ENCODE measurements around the gene AGBL4. TPM values are rescaled to one million over a fixed set of nuclear protein-coding genes. Genes with fewer than 3 reads are reported as not detected.

The AGBL4 gene
- total RNA-seq, 1 donor from 2014 or later = under 0.01 TPM

DNA sequence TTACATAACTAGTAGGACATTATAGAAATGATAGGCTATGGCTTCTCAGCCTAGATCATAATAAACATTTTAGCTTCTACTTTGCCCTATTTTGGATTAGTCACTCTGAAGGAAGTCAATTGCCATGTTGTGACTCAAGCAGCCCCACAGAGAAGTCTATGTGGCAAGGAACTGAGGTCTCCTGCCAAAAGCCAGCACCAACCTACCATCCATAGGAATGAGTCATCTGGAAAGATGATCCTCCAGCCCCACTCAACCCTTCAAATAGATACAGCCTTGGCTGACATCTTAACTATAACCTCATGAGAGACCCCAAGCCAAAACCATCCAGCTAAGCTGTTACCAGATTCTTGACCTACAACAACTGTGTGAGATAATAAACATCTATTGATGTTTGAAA is 1170.7 kb downstream of the AGBL4 start:
- H3K9ac ChIP-seq (ENCODE audit: low read depth in 1 of 3, low read length in 3 of 3) = no peak overlapping the region
- no peaks in the 10 kb centered on the region for H3K9me3 ChIP-seq (ENCODE audit: control insufficient read depth in 3 of 3, low read length in 3 of 3)
- no peak overlapping the region for H3K27ac ChIP-seq (ENCODE audit: low read depth, low read length)
- no peaks in the 10 kb centered on the region for H3K36me3 ChIP-seq (ENCODE audit: control insufficient read depth in 3 of 3, insufficient read depth in 3 of 3, low read length in 3 of 3)
- H3K4me1 ChIP-seq (ENCODE audit: control insufficient read depth in 3 of 3, insufficient read depth in 3 of 3, low read length in 3 of 3) = no peaks in the 10 kb centered on the region
- H3K4me3 ChIP-seq (ENCODE audit: low read length in 3 of 3) = no peak overlapping the region
- no peaks in the 10 kb centered on the region for H3K27me3 ChIP-seq (ENCODE audit: control insufficient read depth in 3 of 3, insufficient read depth in 3 of 3, low read length in 3 of 3)

DNA sequence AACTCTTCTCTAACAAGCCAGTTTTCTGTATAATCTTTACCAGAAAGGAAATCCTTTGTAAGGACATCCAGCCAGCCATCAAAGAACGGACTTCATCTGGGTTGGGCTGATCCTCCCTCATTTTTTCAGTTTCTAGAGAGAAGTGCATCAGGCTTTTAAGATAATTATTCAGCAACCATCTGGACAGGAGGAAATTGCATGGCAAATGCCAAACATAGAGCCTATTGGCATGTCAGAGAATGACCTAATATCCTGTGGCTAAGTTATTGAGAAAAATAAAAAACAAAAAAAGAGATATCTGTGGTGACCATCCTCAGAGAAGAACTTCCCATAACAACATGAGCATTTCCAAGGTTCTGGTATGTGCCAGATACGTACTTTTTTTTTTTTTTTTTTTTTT is 1172.1 kb downstream of the AGBL4 start:
- Histone ChIP-seq H3K27me3 (ENCODE audit: control insufficient read depth in 3 of 3, insufficient read depth in 3 of 3, low read length in 3 of 3) (no peaks in the 10 kb centered on the region), H3K36me3 (ENCODE audit: control insufficient read depth in 3 of 3, insufficient read depth in 3 of 3, low read length in 3 of 3) (no peaks in the 10 kb centered on the region), H3K9ac (ENCODE audit: low read depth in 1 of 3, low read length in 3 of 3) (no peak overlapping the region), H3K4me3 (ENCODE audit: low read length in 3 of 3) (no peak overlapping the region), H3K9me3 (ENCODE audit: control insufficient read depth in 3 of 3, low read length in 3 of 3) (no peaks in the 10 kb centered on the region), H3K27ac (ENCODE audit: low read depth, low read length) (no peak overlapping the region), H3K4me1 (ENCODE audit: control insufficient read depth in 3 of 3, insufficient read depth in 3 of 3, low read length in 3 of 3) (no peaks in the 10 kb centered on the region)

DNA sequence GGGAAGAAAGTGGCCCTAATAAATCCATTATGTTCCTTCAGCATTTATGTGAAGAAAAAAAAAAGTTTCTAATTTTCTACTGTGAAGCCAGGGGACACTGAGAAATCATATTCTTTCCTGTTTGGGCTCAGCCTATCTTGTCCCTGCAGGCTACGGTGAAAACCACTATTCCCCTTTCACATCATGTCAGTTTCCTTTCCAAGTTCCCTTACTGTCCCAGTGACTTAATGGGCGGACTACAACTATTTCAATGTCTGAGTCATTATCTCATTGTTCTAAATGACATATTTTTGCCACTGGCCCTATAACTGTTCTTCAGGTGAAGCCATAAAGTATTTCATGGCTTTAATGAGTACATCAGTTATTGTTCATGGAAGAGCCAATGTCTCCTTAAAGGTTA is 1175.7 kb downstream of the AGBL4 start:
- no peaks in the 10 kb centered on the region for H3K27me3 ChIP-seq (ENCODE audit: control insufficient read depth in 3 of 3, insufficient read depth in 3 of 3, low read length in 3 of 3)
- no peak overlapping the region for H3K27ac ChIP-seq (ENCODE audit: low read depth, low read length)
- no peaks in the 10 kb centered on the region for H3K4me1 ChIP-seq (ENCODE audit: control insufficient read depth in 3 of 3, insufficient read depth in 3 of 3, low read length in 3 of 3)
- H3K9me3 ChIP-seq (ENCODE audit: control insufficient read depth in 3 of 3, low read length in 3 of 3) = no peaks in the 10 kb centered on the region
- H3K36me3 ChIP-seq (ENCODE audit: control insufficient read depth in 3 of 3, insufficient read depth in 3 of 3, low read length in 3 of 3) = no peaks in the 10 kb centered on the region
- H3K9ac ChIP-seq (ENCODE audit: low read depth in 1 of 3, low read length in 3 of 3) = no peak overlapping the region
- H3K4me3 ChIP-seq (ENCODE audit: low read length in 3 of 3) = no peak overlapping the region

- Histone ChIP-seq H3K27me3 (ENCODE audit: control insufficient read depth in 3 of 3, insufficient read depth in 3 of 3, low read length in 3 of 3) (no peaks in the 10 kb centered on the region), H3K27ac (ENCODE audit: low read depth, low read length) (no peak overlapping the region), H3K36me3 (ENCODE audit: control insufficient read depth in 3 of 3, insufficient read depth in 3 of 3, low read length in 3 of 3) (no peaks in the 10 kb centered on the region), H3K4me3 (ENCODE audit: low read length in 3 of 3) (no peak overlapping the region), H3K4me1 (ENCODE audit: control insufficient read depth in 3 of 3, insufficient read depth in 3 of 3, low read length in 3 of 3) (no peaks in the 10 kb centered on the region), H3K9ac (ENCODE audit: low read depth in 1 of 3, low read length in 3 of 3) (no peak overlapping the region), H3K9me3 (ENCODE audit: control insufficient read depth in 3 of 3, low read length in 3 of 3) (no peaks in the 10 kb centered on the region)
These were observed 1177.3 kb downstream of the AGBL4 start for GRCh38 chr1:48846441-48846840.

DNA sequence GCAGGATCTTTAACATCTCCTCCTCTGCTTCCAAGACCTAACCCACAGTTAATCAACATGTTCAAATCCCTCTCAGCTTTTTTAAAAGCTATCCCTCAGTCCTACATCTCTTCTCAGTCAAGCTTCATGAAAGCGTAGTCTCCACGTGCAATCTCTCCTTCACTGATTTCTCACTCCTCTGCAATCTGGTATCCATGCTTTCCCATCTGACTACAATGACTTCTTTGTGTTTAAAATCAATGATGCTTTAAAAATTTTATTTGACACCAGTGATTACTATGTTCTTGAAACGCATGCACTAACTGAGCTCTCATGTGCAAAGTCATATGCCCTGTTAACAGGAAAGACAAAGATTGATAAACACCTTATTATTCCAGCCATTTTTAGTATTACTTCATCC is 1179.6 kb downstream of the AGBL4 start:
- Histone ChIP-seq H3K36me3 (ENCODE audit: control insufficient read depth in 3 of 3, insufficient read depth in 3 of 3, low read length in 3 of 3) (no peaks in the 10 kb centered on the region), H3K4me1 (ENCODE audit: control insufficient read depth in 3 of 3, insufficient read depth in 3 of 3, low read length in 3 of 3) (no peaks in the 10 kb centered on the region), H3K27ac (ENCODE audit: low read depth, low read length) (no peak overlapping the region), H3K4me3 (ENCODE audit: low read length in 3 of 3) (no peak overlapping the region), H3K9ac (ENCODE audit: low read depth in 1 of 3, low read length in 3 of 3) (no peak overlapping the region), H3K27me3 (ENCODE audit: control insufficient read depth in 3 of 3, insufficient read depth in 3 of 3, low read length in 3 of 3) (no peaks in the 10 kb centered on the region), H3K9me3 (ENCODE audit: control insufficient read depth in 3 of 3, low read length in 3 of 3) (no peaks in the 10 kb centered on the region)

DNA sequence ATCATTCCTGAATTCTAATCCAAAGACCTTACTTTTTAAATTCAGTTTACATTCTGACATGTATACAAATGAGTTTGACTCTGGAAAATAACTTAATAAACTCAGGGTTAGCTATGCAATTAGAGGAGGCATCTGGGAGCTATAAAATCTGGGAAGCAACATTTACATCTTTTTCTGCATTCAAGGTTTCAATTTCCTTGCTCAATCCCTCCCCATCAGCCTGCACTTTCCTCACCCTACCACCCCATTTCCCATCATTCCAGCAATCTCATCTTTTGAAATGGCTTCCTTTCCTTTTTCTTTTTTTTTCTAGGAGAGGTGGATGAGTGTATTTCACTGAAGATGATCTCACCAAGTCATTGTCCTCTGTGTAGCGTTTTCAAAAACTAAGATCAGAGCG is 1181.8 kb downstream of the AGBL4 start:
- Histone ChIP-seq H3K36me3 (ENCODE audit: control insufficient read depth in 3 of 3, insufficient read depth in 3 of 3, low read length in 3 of 3) (no peaks in the 10 kb centered on the region), H3K9ac (ENCODE audit: low read depth in 1 of 3, low read length in 3 of 3) (no peak overlapping the region), H3K4me3 (ENCODE audit: low read length in 3 of 3) (no peak overlapping the region), H3K27me3 (ENCODE audit: control insufficient read depth in 3 of 3, insufficient read depth in 3 of 3, low read length in 3 of 3) (no peaks in the 10 kb centered on the region), H3K4me1 (ENCODE audit: control insufficient read depth in 3 of 3, insufficient read depth in 3 of 3, low read length in 3 of 3) (no peaks in the 10 kb centered on the region), H3K27ac (ENCODE audit: low read depth, low read length) (no peak overlapping the region), H3K9me3 (ENCODE audit: control insufficient read depth in 3 of 3, low read length in 3 of 3) (no peaks in the 10 kb centered on the region)

DNA sequence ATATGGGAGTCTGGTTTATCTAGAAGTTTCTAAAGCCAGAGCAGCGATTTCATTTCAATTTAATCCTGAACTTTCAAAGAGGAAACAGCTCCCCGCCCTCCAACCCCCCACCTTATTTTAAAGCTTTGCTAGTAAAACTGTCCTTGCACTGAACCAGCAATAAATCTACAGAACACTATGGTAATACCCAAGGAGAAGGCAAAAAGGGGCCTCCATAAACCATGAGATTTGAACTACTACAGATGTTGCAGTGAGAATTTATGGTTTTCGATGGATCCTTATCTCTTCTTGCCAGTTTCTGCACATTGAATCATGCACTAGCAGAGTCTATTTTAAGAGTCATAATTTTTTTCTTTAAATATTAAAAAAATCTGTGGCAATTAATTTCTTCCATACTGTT is 1182.3 kb downstream of the AGBL4 start:
- H3K9me3 ChIP-seq (ENCODE audit: control insufficient read depth in 3 of 3, low read length in 3 of 3) = no peaks in the 10 kb centered on the region
- H3K4me3 ChIP-seq (ENCODE audit: low read length in 3 of 3) = no peak overlapping the region
- H3K4me1 ChIP-seq (ENCODE audit: control insufficient read depth in 3 of 3, insufficient read depth in 3 of 3, low read length in 3 of 3) = no peaks in the 10 kb centered on the region
- no peak overlapping the region for H3K9ac ChIP-seq (ENCODE audit: low read depth in 1 of 3, low read length in 3 of 3)
- H3K27me3 ChIP-seq (ENCODE audit: control insufficient read depth in 3 of 3, insufficient read depth in 3 of 3, low read length in 3 of 3) = no peaks in the 10 kb centered on the region
- no peak overlapping the region for H3K27ac ChIP-seq (ENCODE audit: low read depth, low read length)
- H3K36me3 ChIP-seq (ENCODE audit: control insufficient read depth in 3 of 3, insufficient read depth in 3 of 3, low read length in 3 of 3) = no peaks in the 10 kb centered on the region

GRCh38 chr1:48831120-48831978 is 1192.4 kb downstream of the AGBL4 start:
- H3K36me3 ChIP-seq (ENCODE audit: control insufficient read depth in 3 of 3, insufficient read depth in 3 of 3, low read length in 3 of 3) = no peaks in the 10 kb centered on the region
- H3K4me1 ChIP-seq (ENCODE audit: control insufficient read depth in 3 of 3, insufficient read depth in 3 of 3, low read length in 3 of 3) = no peaks in the 10 kb centered on the region
- no peak overlapping the region for H3K4me3 ChIP-seq (ENCODE audit: low read length in 3 of 3)
- no peak overlapping the region for H3K27ac ChIP-seq (ENCODE audit: low read depth, low read length)
- peaks cover 0 to 3% (median 0%) of the 10 kb centered on the region in 3 donors for H3K27me3 ChIP-seq (ENCODE audit: control insufficient read depth in 3 of 3, insufficient read depth in 3 of 3, low read length in 3 of 3)
- no peak overlapping the region for H3K9ac ChIP-seq (ENCODE audit: low read depth in 1 of 3, low read length in 3 of 3)
- no peaks in the 10 kb centered on the region for H3K9me3 ChIP-seq (ENCODE audit: control insufficient read depth in 3 of 3, low read length in 3 of 3)

- Histone ChIP-seq H3K9me3 (ENCODE audit: control insufficient read depth in 3 of 3, low read length in 3 of 3) (no peaks in the 10 kb centered on the region), H3K27ac (ENCODE audit: low read depth, low read length) (no peak overlapping the region), H3K9ac (ENCODE audit: low read depth in 1 of 3, low read length in 3 of 3) (no peak overlapping the region), H3K27me3 (ENCODE audit: control insufficient read depth in 3 of 3, insufficient read depth in 3 of 3, low read length in 3 of 3) (no peaks in the 10 kb centered on the region), H3K4me3 (ENCODE audit: low read length in 3 of 3) (no peak overlapping the region), H3K36me3 (ENCODE audit: control insufficient read depth in 3 of 3, insufficient read depth in 3 of 3, low read length in 3 of 3) (no peaks in the 10 kb centered on the region), H3K4me1 (ENCODE audit: control insufficient read depth in 3 of 3, insufficient read depth in 3 of 3, low read length in 3 of 3) (no peaks in the 10 kb centered on the region)
These were observed 1193.0 kb downstream of the AGBL4 start for GRCh38 chr1:48830715-48831114.

DNA sequence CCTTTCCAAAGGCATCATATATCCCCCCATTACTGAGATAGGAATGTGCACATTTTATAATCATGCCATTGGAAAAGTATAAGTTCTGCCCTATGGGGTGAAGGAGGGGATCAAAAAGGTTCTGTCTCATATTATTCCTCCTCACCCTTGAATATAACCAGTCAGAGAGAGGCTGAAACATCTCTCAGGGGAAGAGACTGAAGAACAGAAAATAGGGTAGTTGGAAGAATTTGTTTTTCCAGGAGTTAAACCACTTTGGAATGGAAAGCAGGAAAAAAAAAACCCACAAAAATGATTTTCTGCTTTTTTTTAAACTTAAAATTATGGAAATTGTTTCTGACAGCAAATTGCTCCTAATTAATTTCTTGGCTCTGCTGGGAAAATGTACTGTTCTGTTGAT is 1194.3 kb downstream of the AGBL4 start:
- Histone ChIP-seq H3K27ac (ENCODE audit: low read depth, low read length) (no peak overlapping the region), H3K4me3 (ENCODE audit: low read length in 3 of 3) (no peak overlapping the region), H3K27me3 (ENCODE audit: control insufficient read depth in 3 of 3, insufficient read depth in 3 of 3, low read length in 3 of 3) (no peaks in the 10 kb centered on the region), H3K9me3 (ENCODE audit: control insufficient read depth in 3 of 3, low read length in 3 of 3) (no peaks in the 10 kb centered on the region), H3K9ac (ENCODE audit: low read depth in 1 of 3, low read length in 3 of 3) (no peak overlapping the region), H3K36me3 (ENCODE audit: control insufficient read depth in 3 of 3, insufficient read depth in 3 of 3, low read length in 3 of 3) (no peaks in the 10 kb centered on the region), H3K4me1 (ENCODE audit: control insufficient read depth in 3 of 3, insufficient read depth in 3 of 3, low read length in 3 of 3) (no peaks in the 10 kb centered on the region)

Measured in skeletal muscle tissue (tissue), 4 donors.